HuH-7 (cell line): ENCODE data around the gene SLC35E2B.
"Not testable (repeated sequence)": the region's sequence is repeated elsewhere in the genome, so short reads cannot be mapped to it uniquely, and the experiment has no call there.

Source experiments
- DNase-seq: peaks from one replicate; pipeline ENCODE4 v3.0.0; 2011; ENCODE audit warnings: low spot score

Gene SLC35E2B

GRCh38 chr1:1703796-1704195 is 11.2 kb upstream of the SLC35E2B start:
- DNase-seq: peak; percentile 0

- not testable (repeated sequence) for DNase-seq
These were observed 9.9 kb upstream of the SLC35E2B start for GRCh38 chr1:1702506-1702905.

- not testable (repeated sequence) for DNase-seq
These were observed 8.0 kb upstream of the SLC35E2B start for GRCh38 chr1:1700557-1700956.

DNA sequence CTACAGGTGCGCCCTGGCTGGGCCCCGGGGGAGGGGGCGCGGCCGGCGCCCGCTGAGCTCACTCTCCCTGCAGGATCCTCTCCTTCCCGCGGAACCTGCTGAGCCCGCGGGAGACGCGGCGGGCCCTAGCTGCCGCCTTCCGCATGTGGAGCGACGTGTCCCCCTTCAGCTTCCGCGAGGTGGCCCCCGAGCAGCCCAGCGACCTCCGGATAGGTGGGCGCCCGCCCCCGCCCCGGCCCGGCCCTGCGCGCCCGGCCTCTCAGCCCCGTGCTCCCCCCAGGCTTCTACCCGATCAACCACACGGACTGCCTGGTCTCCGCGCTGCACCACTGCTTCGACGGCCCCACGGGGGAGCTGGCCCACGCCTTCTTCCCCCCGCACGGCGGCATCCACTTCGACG is 7.5 kb upstream of the SLC35E2B start:
- DNase-seq: not testable (repeated sequence)

DNA sequence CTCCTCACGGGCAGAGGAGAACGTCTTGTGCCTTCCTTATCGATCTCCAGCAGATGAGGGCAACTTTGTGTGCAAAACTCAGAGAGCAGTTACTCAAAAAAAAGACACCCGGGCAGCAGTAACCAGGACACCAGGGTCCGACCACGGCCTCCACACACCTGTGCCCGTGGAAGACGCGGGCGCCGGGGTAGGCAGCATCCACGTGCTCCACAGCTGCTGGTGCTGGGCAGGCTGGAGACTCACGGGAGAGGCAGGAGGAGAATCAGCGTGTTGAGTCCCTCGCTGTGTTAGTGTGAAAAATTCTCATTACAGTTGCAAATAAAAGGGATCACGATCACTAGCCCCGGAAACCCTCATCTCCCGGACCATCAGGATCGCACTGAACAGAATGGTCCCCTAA is 6.5 kb upstream of the SLC35E2B start:
- not testable (repeated sequence) for DNase-seq

- DNase-seq: peak; percentile 0
These were observed 5.0 kb upstream of the SLC35E2B start for GRCh38 chr1:1697358-1698183.

DNA sequence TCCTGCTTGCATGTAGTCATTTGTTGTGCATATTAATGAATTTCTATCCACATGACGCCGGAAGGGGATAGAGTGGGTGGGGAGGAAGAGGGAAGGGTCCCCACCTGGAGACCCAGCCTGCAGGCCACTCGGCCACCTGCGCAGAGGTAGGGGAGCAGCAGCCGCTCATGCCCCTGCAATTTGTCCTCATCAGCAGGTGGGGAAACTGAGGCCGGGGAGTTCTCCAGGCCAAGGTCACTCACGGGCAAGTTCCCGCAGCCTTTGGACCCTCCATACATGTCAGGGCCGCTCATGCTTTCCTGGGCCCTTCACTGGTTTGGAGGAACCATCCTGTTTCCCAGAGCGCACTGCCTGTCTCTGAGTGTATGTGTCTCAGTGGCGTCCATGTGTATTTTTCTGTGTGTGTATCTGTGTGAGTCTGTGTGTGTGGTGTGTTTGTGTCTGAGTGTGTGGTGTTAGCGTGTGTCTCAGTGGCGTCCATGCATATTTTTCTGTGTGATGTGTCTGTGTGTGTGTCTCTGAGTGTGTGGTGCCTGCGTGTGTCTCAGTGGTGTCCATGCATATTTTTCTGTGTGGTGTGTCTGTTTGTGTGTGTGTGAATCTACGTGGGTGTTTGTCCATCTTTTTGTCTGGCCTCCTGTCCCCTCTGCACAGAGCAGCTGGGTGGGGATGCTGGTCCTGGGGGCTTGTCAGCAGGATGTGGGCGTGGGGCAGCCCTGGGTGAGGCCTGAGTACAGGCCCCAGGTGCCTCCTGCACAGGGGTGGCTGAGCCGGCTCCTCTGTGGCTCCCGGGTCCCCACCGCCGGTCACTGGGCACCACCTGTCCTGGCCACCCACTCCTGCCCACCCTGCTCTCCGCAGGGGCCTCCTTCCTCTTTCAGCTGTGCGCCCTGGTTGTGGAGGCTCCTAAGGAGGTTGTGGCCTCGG is 4.1 kb upstream of the SLC35E2B start:
- not testable (repeated sequence) for DNase-seq

- not testable (repeated sequence) for DNase-seq
These were observed 276 bp downstream of the SLC35E2B start for GRCh38 chr1:1692324-1692713.

DNA sequence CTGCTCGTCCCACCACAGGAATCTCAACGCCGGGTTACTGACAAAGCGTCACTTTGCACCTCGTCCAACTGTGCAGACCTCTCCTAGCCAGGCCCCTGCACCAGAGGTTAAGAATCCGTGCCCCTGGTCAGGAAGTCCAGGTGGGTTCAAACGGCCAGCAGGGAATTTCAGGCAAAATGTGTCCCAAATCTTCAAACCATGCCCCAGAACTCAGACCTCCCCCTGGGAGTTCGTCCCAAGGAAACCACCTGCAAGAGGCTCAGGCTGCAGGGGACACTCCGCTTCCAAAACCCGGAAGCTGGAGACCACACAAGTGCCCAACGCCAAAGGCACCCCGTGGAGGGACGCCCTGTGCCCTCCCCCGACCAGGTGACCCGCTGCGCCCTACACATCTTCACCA is 1.2 kb downstream of the SLC35E2B start:
- not testable (repeated sequence) for DNase-seq

DNA sequence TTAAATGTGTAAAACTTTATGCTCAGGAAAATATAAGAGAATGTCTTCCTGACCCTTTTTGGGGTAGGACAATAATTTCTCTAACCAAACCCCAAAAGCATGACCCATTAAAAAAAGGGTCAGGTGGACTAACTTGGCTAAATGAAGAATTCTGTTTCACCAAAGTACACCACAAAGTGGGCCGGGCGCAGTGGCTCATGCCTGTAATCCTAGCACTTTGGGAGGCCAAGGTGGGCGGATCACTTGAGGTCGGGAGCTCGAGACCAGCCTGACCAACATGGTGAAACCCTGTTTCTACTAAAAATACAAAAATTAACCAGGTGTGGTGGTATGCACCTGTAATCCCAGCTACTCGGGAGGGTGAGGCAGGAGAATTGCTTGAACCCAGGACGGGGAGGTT is 3.1 kb downstream of the SLC35E2B start:
- DNase-seq: not testable (repeated sequence)

- no peak for DNase-seq
These were observed 4.7 kb downstream of the SLC35E2B start for GRCh38 chr1:1687846-1688245.

GRCh38 chr1:1684031-1684681 is 8.4 kb downstream of the SLC35E2B start:
- no peak for DNase-seq

DNA sequence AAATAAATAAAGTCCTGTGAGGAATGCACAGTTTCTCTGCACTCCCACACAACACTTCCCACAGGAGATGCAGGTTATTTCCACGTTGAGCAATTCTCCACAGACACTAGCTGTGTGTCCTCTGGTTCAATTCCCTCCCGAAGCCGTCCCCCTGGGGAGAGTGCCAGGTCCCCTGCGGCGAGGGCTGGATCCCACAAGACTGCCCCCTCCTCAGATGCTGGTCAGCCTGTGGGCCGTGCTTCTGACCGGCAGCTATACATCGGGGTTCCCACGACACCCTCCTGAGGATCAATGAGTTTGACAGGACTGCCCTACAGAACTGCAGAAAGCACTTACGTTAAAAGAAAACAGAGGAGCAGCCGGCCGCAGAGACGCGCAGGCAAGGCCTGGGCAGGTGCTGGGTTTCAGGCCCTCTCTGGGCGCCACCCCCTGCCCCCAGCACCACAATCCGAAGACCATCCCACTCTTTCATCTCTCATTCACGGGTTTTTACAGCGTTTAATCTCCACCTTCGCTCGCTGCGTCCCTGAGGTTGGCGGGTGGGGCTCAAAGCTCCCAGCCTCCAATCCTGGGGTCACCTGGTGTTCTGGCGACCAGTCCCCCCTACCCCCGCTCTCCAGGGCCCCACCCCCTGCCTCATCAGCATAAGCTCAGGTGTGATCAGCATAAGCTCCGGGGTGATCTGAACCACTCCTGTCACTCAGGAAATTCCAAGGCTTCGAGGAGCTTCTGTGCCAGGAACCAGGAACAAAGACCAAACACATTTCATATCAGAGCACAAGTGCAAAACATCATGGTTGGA is 9.3 kb downstream of the SLC35E2B start:
- no peak for DNase-seq

DNA sequence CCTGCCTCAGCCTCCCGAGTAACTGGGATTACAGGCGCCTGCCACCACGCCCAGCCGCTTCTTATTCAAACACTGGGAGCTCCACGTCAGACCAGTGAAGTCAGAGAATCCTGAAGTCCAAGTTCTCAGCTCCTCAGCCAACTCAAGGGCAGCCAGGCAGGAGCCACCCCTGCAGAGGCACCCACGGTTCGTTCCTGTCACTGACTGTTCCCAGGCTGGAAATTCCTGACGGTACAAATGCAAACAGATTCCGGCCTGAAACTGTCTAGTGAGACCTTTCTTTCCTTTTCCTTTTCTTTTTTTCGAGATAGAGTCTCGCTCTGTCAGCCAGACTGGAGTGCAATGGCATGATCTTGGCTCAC is 11.7 kb downstream of the SLC35E2B start:
- DNase-seq: no peak

- DNase-seq: no peak
These were observed 12.3 kb downstream of the SLC35E2B start for GRCh38 chr1:1680031-1680911.

DNA sequence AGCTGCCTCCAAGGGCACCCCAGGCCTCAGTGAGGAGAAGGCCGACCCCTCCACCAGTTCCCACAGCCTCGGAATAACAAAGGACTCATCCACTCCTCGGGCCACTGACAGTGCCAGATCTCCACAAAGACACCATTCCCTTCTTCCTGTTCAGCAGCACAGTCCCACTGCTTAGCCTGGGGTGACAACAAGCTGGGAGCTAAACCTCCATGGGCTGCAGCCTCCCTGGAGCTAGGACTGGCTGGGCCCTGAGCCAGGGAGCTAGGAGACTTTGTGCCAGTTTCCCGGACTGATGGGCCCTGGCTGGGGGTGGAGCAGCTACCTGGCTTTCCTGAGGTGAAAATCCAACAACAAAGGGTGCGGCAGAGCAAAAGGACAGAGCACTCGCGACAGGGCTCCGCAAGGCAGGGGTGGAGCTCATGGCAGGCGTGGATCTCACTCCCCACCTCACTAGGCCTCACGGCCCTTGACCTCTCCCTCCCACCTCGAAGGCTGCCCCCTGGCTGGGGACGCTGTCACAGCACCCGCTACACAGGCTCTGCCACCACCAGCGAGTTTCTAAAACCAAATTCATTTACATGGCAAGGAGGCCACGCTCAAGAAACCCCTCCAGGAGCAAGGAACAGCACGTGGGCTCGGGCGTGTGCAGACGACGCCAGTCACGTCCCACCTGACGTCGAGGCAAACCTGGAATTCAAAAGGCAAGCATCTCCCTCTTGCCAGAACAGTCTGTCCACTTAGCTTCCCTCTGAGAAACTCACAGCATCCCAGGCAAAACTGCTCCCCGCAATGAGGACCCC is 13.8 kb downstream of the SLC35E2B start:
- peak; percentile 56 for DNase-seq

GRCh38 chr1:1677718-1678580 is 14.6 kb downstream of the SLC35E2B start:
- no peak for DNase-seq

DNA sequence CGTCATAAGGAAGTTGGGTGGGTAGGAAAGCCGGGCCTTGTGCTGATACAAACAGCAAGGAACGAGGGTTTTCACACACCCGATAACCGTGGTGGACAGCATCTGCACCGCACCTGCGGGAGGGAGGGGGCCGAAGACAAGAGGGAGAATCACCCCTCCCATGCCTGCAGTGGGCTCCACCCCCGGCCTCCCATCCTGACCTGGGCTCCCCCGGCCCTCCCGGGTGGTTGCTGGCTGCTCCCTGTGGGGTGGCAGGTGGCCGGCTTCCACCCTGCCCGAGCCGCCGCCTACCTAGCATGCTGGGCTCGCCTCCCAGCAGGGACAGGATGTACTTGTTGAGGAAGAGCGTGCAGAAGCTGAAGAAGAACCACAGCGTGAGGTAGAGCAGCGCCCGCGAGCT is 16.5 kb downstream of the SLC35E2B start:
- not testable (repeated sequence) for DNase-seq

DNA sequence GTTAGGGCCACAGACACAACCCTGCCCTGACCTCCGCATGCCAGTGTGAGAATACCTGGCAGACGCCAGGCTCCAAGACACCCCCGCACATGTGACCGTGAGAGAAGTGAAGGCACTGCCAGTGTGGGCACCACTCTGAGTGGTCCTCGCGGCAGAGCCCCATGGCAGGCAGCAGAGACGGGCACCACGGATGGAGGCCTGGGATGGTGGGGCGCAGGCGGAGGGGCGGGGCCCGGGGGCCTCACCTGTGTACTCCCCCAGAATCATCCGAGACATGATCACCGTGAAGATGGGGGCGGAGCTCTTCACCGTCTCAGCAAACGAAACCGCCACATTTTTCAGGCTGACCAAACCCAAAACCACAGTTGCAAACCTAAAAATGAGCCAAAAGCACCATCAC is 17.4 kb downstream of the SLC35E2B start:
- DNase-seq: not testable (repeated sequence)
